Hepatocyte (in vitro differentiated cells): ENCODE data around the gene ZMYM1.

Source experiments
- EZH2phosphoT487 ChIP-seq: fragments of 200-600 bp; sonication (generic); IDR thresholded peaks from one replicate; pipeline ENCODE4 v1.6.1; 2018; ENCODE audit warnings: antibody characterized with exemption, mild to moderate bottlenecking, low read depth, moderate library complexity; ENCODE audit not compliant: unreplicated experiment, severe bottlenecking
- TF ChIP-seq, protein P1 (sequence below): fragments of 200-600 bp; sonication (generic); IDR thresholded peaks from 2 replicates; pipeline ENCODE4 v1.5.1; 2016; ENCODE audit warnings: antibody characterized with exemption, mild to moderate bottlenecking; ENCODE audit not compliant: poor library complexity

GRCh38 chr1:35080171-35080854, 1.1 kb downstream of the ZMYM1 start:
- TF ChIP-seq, protein P1, sequence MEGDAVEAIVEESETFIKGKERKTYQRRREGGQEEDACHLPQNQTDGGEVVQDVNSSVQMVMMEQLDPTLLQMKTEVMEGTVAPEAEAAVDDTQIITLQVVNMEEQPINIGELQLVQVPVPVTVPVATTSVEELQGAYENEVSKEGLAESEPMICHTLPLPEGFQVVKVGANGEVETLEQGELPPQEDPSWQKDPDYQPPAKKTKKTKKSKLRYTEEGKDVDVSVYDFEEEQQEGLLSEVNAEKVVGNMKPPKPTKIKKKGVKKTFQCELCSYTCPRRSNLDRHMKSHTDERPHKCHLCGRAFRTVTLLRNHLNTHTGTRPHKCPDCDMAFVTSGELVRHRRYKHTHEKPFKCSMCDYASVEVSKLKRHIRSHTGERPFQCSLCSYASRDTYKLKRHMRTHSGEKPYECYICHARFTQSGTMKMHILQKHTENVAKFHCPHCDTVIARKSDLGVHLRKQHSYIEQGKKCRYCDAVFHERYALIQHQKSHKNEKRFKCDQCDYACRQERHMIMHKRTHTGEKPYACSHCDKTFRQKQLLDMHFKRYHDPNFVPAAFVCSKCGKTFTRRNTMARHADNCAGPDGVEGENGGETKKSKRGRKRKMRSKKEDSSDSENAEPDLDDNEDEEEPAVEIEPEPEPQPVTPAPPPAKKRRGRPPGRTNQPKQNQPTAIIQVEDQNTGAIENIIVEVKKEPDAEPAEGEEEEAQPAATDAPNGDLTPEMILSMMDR, result no peak
- TF ChIP-seq EZH2phosphoT487, result no peak
